K562 (cell line): Measurements from ENCODE around the gene H2AZ2. TPM values are rescaled to one million over a fixed set of nuclear protein-coding genes. Genes with fewer than 3 reads are reported as not detected.

Experiments used
- CEBPG ChIP-seq, 3 experiments: fragments of 200-800 bp in 1 of 3; sonication (Bioruptor generic) in 1 of 3; sonication (generic) in 1 of 3; formaldehyde crosslinking in 1 of 3; IDR thresholded peaks in 2 of 3; conservative IDR thresholded peaks in 1 of 3; 2 replicates each; pipeline versions ENCODE4 v1.6.1 to v1.8.0; 2016 to 2022; ENCODE audit warnings: missing compliant biosample characterization in 2 of 3, missing genetic modification characterization in 2 of 3, mild to moderate bottlenecking in 1 of 3, missing genetic modification reagents in 1 of 3
- CHD2 ChIP-seq: IDR thresholded peaks from 2 replicates; pipeline ENCODE4 v1.6.1; 2011; ENCODE audit warnings: low read depth, low read length
- FOS ChIP-seq: IDR thresholded peaks from 3 replicates; pipeline ENCODE4 v1.6.1; 2011; ENCODE audit not compliant: insufficient read length; ENCODE audit errors: extremely low read depth
- HBP1 ChIP-seq: fragments of 450-650 bp; formaldehyde crosslinking; IDR thresholded peaks from 2 replicates; pipeline ENCODE4 v1.4.0; 2022; ENCODE audit warnings: missing genetic modification characterization
- KDM5B ChIP-seq: fragments of 200-600 bp; sonication (generic); IDR thresholded peaks from 2 replicates; pipeline ENCODE4 v1.6.1; 2012; ENCODE audit warnings: low read depth, mild to moderate bottlenecking, moderate library complexity, low read length, control low read depth, inconsistent platforms; ENCODE audit not compliant: insufficient replicate concordance
- KLF6 ChIP-seq: fragments of 250-450 bp; sonication (Bioruptor Pico); IDR thresholded peaks from 2 replicates; pipeline ENCODE4 v1.4.0; 2020; ENCODE audit warnings: mild to moderate bottlenecking, moderate library complexity, borderline replicate concordance
- MAZ ChIP-seq, 2 experiments: fragments of 450-650 bp in 1 of 2; sonication (generic) in 1 of 2; formaldehyde crosslinking; IDR thresholded peaks in 1 of 2; conservative IDR thresholded peaks in 1 of 2; 2 replicates each; pipeline versions ENCODE4 v1.4.0 to v1.5.0; 2020; ENCODE audit warnings: mild to moderate bottlenecking in 1 of 2, missing genetic modification reagents in 1 of 2
- MEIS2 ChIP-seq: fragments of 450-650 bp; IDR thresholded peaks from 2 replicates; pipeline ENCODE4 v1.6.1; 2014; ENCODE audit warnings: mild to moderate bottlenecking; ENCODE audit not compliant: partially characterized antibody
- RAD51 ChIP-seq: fragments of 450-650 bp; IDR thresholded peaks from 2 replicates; pipeline ENCODE4 v1.7.1; 2016; ENCODE audit warnings: low read depth, mild to moderate bottlenecking, borderline replicate concordance
- RB1 ChIP-seq: fragments of 450-650 bp; IDR thresholded peaks from 2 replicates; pipeline ENCODE4 v1.6.1; 2017; ENCODE audit warnings: low read depth, mild to moderate bottlenecking
- SMAD3 ChIP-seq: fragments of 450-650 bp; formaldehyde crosslinking; conservative IDR thresholded peaks from 2 replicates; pipeline ENCODE4 v1.4.0; 2020; ENCODE audit warnings: mild to moderate bottlenecking
- TAF1 ChIP-seq: IDR thresholded peaks from 2 replicates; pipeline ENCODE4 v1.6.1; 2011; ENCODE audit warnings: mild to moderate bottlenecking, low read length, moderate library complexity; ENCODE audit not compliant: insufficient read depth, control insufficient read depth, severe bottlenecking; ENCODE audit errors: extremely low read depth
- WHSC1 ChIP-seq: IDR thresholded peaks from one replicate; pipeline ENCODE4 v1.6.1; 2012; ENCODE audit warnings: low read length, control low read depth, inconsistent platforms
- YY1 ChIP-seq, 3 experiments: IDR thresholded peaks; 2 replicates each; pipeline ENCODE4 v1.6.1; 2011; ENCODE audit warnings: low read length in 2 of 3, mild to moderate bottlenecking in 2 of 3, moderate library complexity in 2 of 3, borderline replicate concordance in 1 of 3, control low read depth in 1 of 3, low read depth in 1 of 3; ENCODE audit not compliant: insufficient read depth in 3 of 3, insufficient replicate concordance in 2 of 3, control insufficient read depth in 1 of 3, insufficient read length in 1 of 3; ENCODE audit errors: extremely low read depth in 1 of 3
- ZBTB5 ChIP-seq: fragments of 450-650 bp; IDR thresholded peaks from 2 replicates; pipeline ENCODE4 v1.6.1; 2017; ENCODE audit warnings: antibody characterized with exemption
- ZNF395 ChIP-seq: fragments of 200-800 bp; sonication (Bioruptor generic); IDR thresholded peaks from 2 replicates; pipeline ENCODE4 v1.6.1; 2017; ENCODE audit warnings: missing genetic modification characterization, missing compliant biosample characterization
- polyA plus RNA-seq, 8 experiments: library from polyadenylated mRNA; depleted of rRNA in 4 of 8; stranded (reverse) in 5 of 8; unstranded in 3 of 8; fragments of >200 nt; fragmentation: Nextera tagmentation in 2 of 8; fragmentation: Illumina TruSeq in 1 of 8; extraction: Ambion mirVana in 2 of 8; extraction: Trizol in 1 of 8; gene quantifications; 2 replicates each; pipeline versions ENCODE4 v1.2.1 to v1.2.3, GENCODE V29; 2011 to 2014; ENCODE audit warnings: inconsistent platforms in 1 of 8, missing spikeins in 1 of 8
- total RNA-seq, 7 experiments: library from RNA; depleted of rRNA in 6 of 7; stranded (reverse); fragments of >200 nt in 6 of 7; fragmentation: Illumina TruSeq in 2 of 7; extraction: Trizol in 2 of 7; gene quantifications; 2 replicates each; pipeline versions ENCODE4 v1.2.1 to v1.2.3, GENCODE V29; 2011 to 2021; ENCODE audit warnings: low replicate concordance in 1 of 7
- TF ChIP-seq, protein P1 (sequence below), 2 experiments: IDR thresholded peaks; 2 replicates each; pipeline ENCODE4 v1.6.1; 2012; ENCODE audit warnings: improper control_type of control experiment in 2 of 2, low read depth in 2 of 2, low read length in 2 of 2, borderline replicate concordance in 1 of 2

H2AZ2 gene
- total and polyA plus RNA-seq, 9 of the 15 experiments (the other 6 are each of a cell fraction or from before 2014, with no cell fraction given) = 105 to 382 (median 286) TPM

- peak; percentile 48 to 65; a peak in 2 of 4 replicates for TF ChIP-seq MAZ (CRISPR knock-in tag; conservative IDR thresholded peaks at IDR 0.05 in 1 of 2, IDR thresholded peaks at IDR 0.05 in 1 of 2)
- peak; percentile 92 for TF ChIP-seq CEBPG (CRISPR knock-in tag; IDR thresholded peaks at IDR 0.05)
- peak; percentile 74; a peak in 3 of 4 replicates for TF ChIP-seq CEBPG (tag; conservative IDR thresholded peaks at IDR 0.05 in 1 of 2, IDR thresholded peaks at IDR 0.05 in 1 of 2)
- TF ChIP-seq CHD2 = peak; percentile 93
- TF ChIP-seq MEIS2 = peak; percentile 38
- TF ChIP-seq FOS = peak; percentile 99
- no peak for TF ChIP-seq ZBTB5
- 0 out of 2 replicates have a peak, but pooled peaks have one; percentile 24 for TF ChIP-seq HBP1 (CRISPR knock-in tag)
- TF ChIP-seq WHSC1 = no peak
- TF ChIP-seq RB1 = peak; percentile 95
- 0 out of 2 replicates have a peak, but pooled peaks have one; percentile 60 for TF ChIP-seq SMAD3 (CRISPR knock-in tag)
- no peak for TF ChIP-seq RAD51
- TF ChIP-seq YY1 (IDR thresholded peaks at IDR 0.05; ENCODE audit: borderline replicate concordance in 1 of 3, control insufficient read depth in 1 of 3, extremely low read depth in 1 of 3, insufficient read depth in 3 of 3, insufficient read length in 1 of 3, insufficient replicate concordance in 2 of 3, low read depth in 1 of 3, low read length in 2 of 3) = peak in 2 of 3 experiments; percentile 7 to 57
- TF ChIP-seq TAF1 = peak; percentile 87
- TF ChIP-seq, protein P1, sequence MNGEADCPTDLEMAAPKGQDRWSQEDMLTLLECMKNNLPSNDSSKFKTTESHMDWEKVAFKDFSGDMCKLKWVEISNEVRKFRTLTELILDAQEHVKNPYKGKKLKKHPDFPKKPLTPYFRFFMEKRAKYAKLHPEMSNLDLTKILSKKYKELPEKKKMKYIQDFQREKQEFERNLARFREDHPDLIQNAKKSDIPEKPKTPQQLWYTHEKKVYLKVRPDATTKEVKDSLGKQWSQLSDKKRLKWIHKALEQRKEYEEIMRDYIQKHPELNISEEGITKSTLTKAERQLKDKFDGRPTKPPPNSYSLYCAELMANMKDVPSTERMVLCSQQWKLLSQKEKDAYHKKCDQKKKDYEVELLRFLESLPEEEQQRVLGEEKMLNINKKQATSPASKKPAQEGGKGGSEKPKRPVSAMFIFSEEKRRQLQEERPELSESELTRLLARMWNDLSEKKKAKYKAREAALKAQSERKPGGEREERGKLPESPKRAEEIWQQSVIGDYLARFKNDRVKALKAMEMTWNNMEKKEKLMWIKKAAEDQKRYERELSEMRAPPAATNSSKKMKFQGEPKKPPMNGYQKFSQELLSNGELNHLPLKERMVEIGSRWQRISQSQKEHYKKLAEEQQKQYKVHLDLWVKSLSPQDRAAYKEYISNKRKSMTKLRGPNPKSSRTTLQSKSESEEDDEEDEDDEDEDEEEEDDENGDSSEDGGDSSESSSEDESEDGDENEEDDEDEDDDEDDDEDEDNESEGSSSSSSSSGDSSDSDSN (IDR thresholded peaks at IDR 0.05; ENCODE audit: borderline replicate concordance in 1 of 2, low read depth in 2 of 2, low read length in 2 of 2) = 0 out of 4 replicates have a peak, but pooled peaks of 1 of the 2 experiments have one; percentile 31
- peak; percentile 87 for TF ChIP-seq KDM5B
- TF ChIP-seq ZNF395 (CRISPR knock-in tag) = peak; percentile 39; the same call in 1 of the 2 replicates
- TF ChIP-seq KLF6 = peak; percentile 69; the same call in 1 of the 2 replicates
Measured at GRCh38 chr7:44847920-44848634, at the start of gene H2AZ2 (continued).
